GM12891 (cell line): ENCODE measurements around the gene SMIM17.

Experiments
- POLR2AphosphoS5 ChIP-seq: IDR thresholded peaks from 2 replicates; pipeline ENCODE4 v1.6.1; 2011; ENCODE audit warnings: low read depth, low read length, control low read depth
- POU2F2 ChIP-seq: IDR thresholded peaks from 2 replicates; pipeline ENCODE4 v1.6.1; 2011; ENCODE audit warnings: low read depth, mild to moderate bottlenecking, control low read depth, low read length, moderate library complexity

- TF ChIP-seq POLR2AphosphoS5 (no peak), POU2F2 (no peak)
These were observed 30.2 kb upstream of the SMIM17 start for GRCh38 chr19:56612737-56613136.
